Gastrocnemius medialis (tissue), 4 donors: ENCODE measurements around the gene ALG11.

Experiments used
- POLR2A ChIP-seq, 2 donors: fragments of 450-650 bp; IDR thresholded peaks; one replicate each; pipeline ENCODE4 v1.6.1; 2017; ENCODE audit warnings: antibody characterized with exemption in 2 of 2, mild to moderate bottlenecking in 2 of 2, moderate library complexity in 2 of 2
- TF ChIP-seq, protein P1 (sequence below), 5 experiments: fragments of 450-650 bp in 3 of 5; fragments of 200-600 bp in 2 of 5; sonication (generic) in 2 of 5; IDR thresholded peaks in 4 of 5; conservative IDR thresholded peaks in 1 of 5; 1 replicate in 4 of 5; 2 replicates in 1 of 5; pipeline ENCODE4 v1.5.1; 2016 to 2019; ENCODE audit warnings: antibody characterized with exemption in 5 of 5, mild to moderate bottlenecking in 3 of 5, moderate library complexity in 3 of 5

DNA sequence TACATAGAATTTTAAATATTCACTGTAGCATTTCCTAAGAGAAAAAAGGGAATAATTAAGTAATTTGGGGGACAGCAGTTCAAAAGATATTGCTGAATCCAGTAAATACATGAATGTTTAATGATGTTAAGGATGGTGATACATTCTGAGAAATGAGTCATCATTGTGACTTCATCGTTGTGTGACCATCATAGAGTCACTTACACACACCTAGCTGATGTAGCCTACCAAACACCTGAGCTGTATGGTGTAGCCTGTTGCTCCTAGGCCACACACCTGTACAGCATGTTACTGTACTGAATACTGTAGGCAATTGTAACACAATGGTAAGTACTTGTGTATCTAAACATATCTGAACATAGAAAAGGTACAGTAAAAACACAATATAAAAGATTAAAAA is 35.8 kb upstream of the ALG11 start:
- TF ChIP-seq, protein P1, sequence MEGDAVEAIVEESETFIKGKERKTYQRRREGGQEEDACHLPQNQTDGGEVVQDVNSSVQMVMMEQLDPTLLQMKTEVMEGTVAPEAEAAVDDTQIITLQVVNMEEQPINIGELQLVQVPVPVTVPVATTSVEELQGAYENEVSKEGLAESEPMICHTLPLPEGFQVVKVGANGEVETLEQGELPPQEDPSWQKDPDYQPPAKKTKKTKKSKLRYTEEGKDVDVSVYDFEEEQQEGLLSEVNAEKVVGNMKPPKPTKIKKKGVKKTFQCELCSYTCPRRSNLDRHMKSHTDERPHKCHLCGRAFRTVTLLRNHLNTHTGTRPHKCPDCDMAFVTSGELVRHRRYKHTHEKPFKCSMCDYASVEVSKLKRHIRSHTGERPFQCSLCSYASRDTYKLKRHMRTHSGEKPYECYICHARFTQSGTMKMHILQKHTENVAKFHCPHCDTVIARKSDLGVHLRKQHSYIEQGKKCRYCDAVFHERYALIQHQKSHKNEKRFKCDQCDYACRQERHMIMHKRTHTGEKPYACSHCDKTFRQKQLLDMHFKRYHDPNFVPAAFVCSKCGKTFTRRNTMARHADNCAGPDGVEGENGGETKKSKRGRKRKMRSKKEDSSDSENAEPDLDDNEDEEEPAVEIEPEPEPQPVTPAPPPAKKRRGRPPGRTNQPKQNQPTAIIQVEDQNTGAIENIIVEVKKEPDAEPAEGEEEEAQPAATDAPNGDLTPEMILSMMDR (IDR thresholded peaks at IDR 0.05 in 4 of 5, conservative IDR thresholded peaks at IDR 0.05 in 1 of 5) = no peak
- no peak for TF ChIP-seq POLR2A (IDR thresholded peaks at IDR 0.05)
